Measurements from ENCODE around the gene ST7. TPM values are rescaled to one million over a fixed set of nuclear protein-coding genes. Genes with fewer than 3 reads are reported as not detected.

The ST7 gene
- total and polyA plus RNA-seq, 2 experiments from 2014 or later: 9.9 to 18.3 TPM

GRCh38 chr7:117143066-117143465 is 189.8 kb downstream of the ST7 start (continued):
- TF ChIP-seq CTCF (conservative IDR thresholded peaks at IDR 0.05; ENCODE audit: low read depth in 2 of 2) (no peak), REST (IDR thresholded peaks at IDR 0.05; ENCODE audit: unreplicated experiment) (no peak), ZNF114 (CRISPR knock-in tag; IDR thresholded peaks at IDR 0.05) (no peak)

GRCh38 chr7:117143580-117143979 is 190.3 kb downstream of the ST7 start:
- H3K4me3 ChIP-seq: no peak overlapping the region
- Mint-ChIP-seq H3K4me3 (no peak overlapping the region), H3K27me3 (ENCODE audit: insufficient read depth, low read depth, poor library complexity) (peaks cover 5% of the 10 kb centered on the region), H3K4me1 (peaks cover 59% of the 10 kb centered on the region), H3K9me3 (no peaks in the 10 kb centered on the region), H3K36me3 (ENCODE audit: low read depth) (peaks cover 4% of the 10 kb centered on the region), H3K27ac (peak overlapping the region; percentile 57; the same call in 1 of the 2 replicates)
- no peaks in the 10 kb centered on the region for H3F3A ChIP-seq (replicated peaks; ENCODE audit: low read depth)
- no peak for ATAC-seq
- DNase-seq (ENCODE audit: low spot score): no peak
- H2AFZ ChIP-seq: no peak overlapping the region
- H4K20me1 ChIP-seq (replicated peaks; ENCODE audit: insufficient read depth): no peaks in the 10 kb centered on the region
- peak overlapping the region; percentile 30; the same call in 1 of the 2 replicates for H3K4me2 ChIP-seq
- no peak overlapping the region; the same call in 1 of the 2 replicates for H3K27ac ChIP-seq (ENCODE audit: low read depth)
- no peaks in the 10 kb centered on the region for H3K79me2 ChIP-seq (replicated peaks; ENCODE audit: insufficient read depth)
- H3K27me3 ChIP-seq (ENCODE audit: insufficient read depth): no peaks in the 10 kb centered on the region
- no peaks in the 10 kb centered on the region for H3K9me2 ChIP-seq (ENCODE audit: insufficient read depth)
- H3K36me3 ChIP-seq (ENCODE audit: insufficient read depth): no peaks in the 10 kb centered on the region
- H3K4me1 ChIP-seq (ENCODE audit: insufficient read depth): peaks cover 48% of the 10 kb centered on the region
- TF ChIP-seq EZH2phosphoT487 (IDR thresholded peaks at IDR 0.05; ENCODE audit: unreplicated experiment) (no peak), ETS1 (IDR thresholded peaks at IDR 0.05) (no peak), POLR2AphosphoS5 (IDR thresholded peaks at IDR 0.05; ENCODE audit: low read depth) (no peak), ZNF331 (CRISPR knock-in tag; IDR thresholded peaks at IDR 0.05; ENCODE audit: low read depth) (no peak), ZNF462 (CRISPR knock-in tag; IDR thresholded peaks at IDR 0.05) (no peak), EZH2 (IDR thresholded peaks at IDR 0.05; ENCODE audit: low read depth, unreplicated experiment) (no peak), CREB1 (CRISPR knock-in tag; IDR thresholded peaks at IDR 0.05; ENCODE audit: low read depth) (no peak), ZNF114 (CRISPR knock-in tag; IDR thresholded peaks at IDR 0.05) (no peak)
